NT2/D1 (cell line): ENCODE measurements around the gene RUBCN.

Source experiments
- YY1 ChIP-seq: IDR thresholded peaks from 2 replicates; pipeline ENCODE4 v1.6.1; 2011; ENCODE audit not compliant: insufficient read length, insufficient read depth
- ZNF274 ChIP-seq: IDR thresholded peaks from 2 replicates; pipeline ENCODE4 v1.6.1; 2011; ENCODE audit warnings: mild to moderate bottlenecking, low read depth, low read length

DNA sequence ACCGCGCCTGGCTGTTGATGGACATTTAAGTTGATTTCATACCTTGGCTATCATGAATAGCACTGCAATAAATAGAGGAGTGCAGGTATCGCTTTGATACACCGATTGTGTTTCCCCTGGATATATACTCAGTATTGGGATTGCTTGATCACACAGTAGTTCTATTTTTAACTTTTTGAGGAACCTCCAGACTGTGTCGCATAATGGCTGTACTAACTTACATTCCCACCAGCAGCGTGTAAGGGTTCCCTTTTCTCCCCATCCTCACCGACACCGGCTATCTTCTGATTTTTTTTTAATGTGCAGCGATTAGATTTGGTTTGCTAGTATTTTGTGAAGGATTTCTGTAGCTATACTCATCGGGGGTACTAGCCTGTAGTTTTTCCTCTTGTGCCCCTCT, 16.0 kb downstream of the RUBCN start:
- TF ChIP-seq YY1 (no peak), ZNF274 (no peak)
